Measurements from ENCODE around the gene FZD1. TPM values are rescaled to one million over a fixed set of nuclear protein-coding genes. Genes with fewer than 3 reads are reported as not detected.

The FZD1 gene
- polyA plus RNA-seq, 1 donor from 2014 or later, result 2.9 TPM

- H3K27ac ChIP-seq (ENCODE audit: low read length), result no peak overlapping the region
- no peaks in the 10 kb centered on the region for H4K20me1 ChIP-seq (ENCODE audit: insufficient read depth)
- no peaks in the 10 kb centered on the region for H3K79me2 ChIP-seq (replicated peaks; ENCODE audit: insufficient read depth, low read length)
- no peaks in the 10 kb centered on the region for H3F3A ChIP-seq (ENCODE audit: insufficient read depth, low read length, poor library complexity, severe bottlenecking)
- no peaks in the 10 kb centered on the region for H3K9me2 ChIP-seq (ENCODE audit: insufficient read depth, low read length)
- no peak overlapping the region for H3K4me2 ChIP-seq (ENCODE audit: low read length)
- H3K9ac ChIP-seq (ENCODE audit: low read length), result no peak overlapping the region
- H3K4me3 ChIP-seq (ENCODE audit: low read length), result no peak overlapping the region
- H3K27me3 ChIP-seq (ENCODE audit: insufficient read depth, low read depth, low read length), result no peaks in the 10 kb centered on the region
- H2AFZ ChIP-seq (ENCODE audit: low read depth, low read length), result no peak overlapping the region
- no peaks in the 10 kb centered on the region for H3K9me3 ChIP-seq (ENCODE audit: low read length)
- TF ChIP-seq EP300 (conservative IDR thresholded peaks at IDR 0.05; ENCODE audit: poor library complexity, severe bottlenecking), result no peak
- no peak for TF ChIP-seq REST (IDR thresholded peaks at IDR 0.05; ENCODE audit: borderline replicate concordance)
- peak; percentile 20 for TF ChIP-seq CTCF (IDR thresholded peaks at IDR 0.05; ENCODE audit: poor library complexity, severe bottlenecking)
- no peaks in the 10 kb centered on the region for H3K36me3 ChIP-seq (ENCODE audit: insufficient read depth, low read length)
Observed at GRCh38 chr7:91288208-91288824, 24.1 kb downstream of the FZD1 start.

GRCh38 chr7:91289633-91290254, 25.5 kb downstream of the FZD1 start:
- Histone ChIP-seq H3K4me2 (ENCODE audit: low read length) (no peak overlapping the region), H3K27ac (ENCODE audit: low read length) (no peak overlapping the region), H3F3A (ENCODE audit: insufficient read depth, low read length, poor library complexity, severe bottlenecking) (no peaks in the 10 kb centered on the region), H3K4me3 (ENCODE audit: low read length) (no peak overlapping the region), H2AFZ (ENCODE audit: low read depth, low read length) (no peak overlapping the region), H3K9ac (ENCODE audit: low read length) (no peak overlapping the region), H3K36me3 (ENCODE audit: insufficient read depth, low read length) (no peaks in the 10 kb centered on the region), H3K9me2 (ENCODE audit: insufficient read depth, low read length) (no peaks in the 10 kb centered on the region), H3K27me3 (ENCODE audit: insufficient read depth, low read depth, low read length) (no peaks in the 10 kb centered on the region), H3K79me2 (replicated peaks; ENCODE audit: insufficient read depth, low read length) (no peaks in the 10 kb centered on the region), H4K20me1 (ENCODE audit: insufficient read depth) (no peaks in the 10 kb centered on the region), H3K9me3 (ENCODE audit: low read length) (no peaks in the 10 kb centered on the region)
- TF ChIP-seq REST (IDR thresholded peaks at IDR 0.05; ENCODE audit: borderline replicate concordance) (no peak), POLR2AphosphoS5 (IDR thresholded peaks at IDR 0.05) (no peak), CTCF (IDR thresholded peaks at IDR 0.05; ENCODE audit: poor library complexity, severe bottlenecking) (no peak), EP300 (conservative IDR thresholded peaks at IDR 0.05; ENCODE audit: poor library complexity, severe bottlenecking) (no peak), MXI1 (conservative IDR thresholded peaks at IDR 0.05; ENCODE audit: poor library complexity, severe bottlenecking) (no peak), SMC3 (conservative IDR thresholded peaks at IDR 0.05; ENCODE audit: poor library complexity) (no peak), RAD21 (conservative IDR thresholded peaks at IDR 0.05) (no peak), EZH2 (IDR thresholded peaks at IDR 0.05; ENCODE audit: borderline replicate concordance, insufficient read depth, low read length, poor library complexity, severe bottlenecking) (no peak), TAF1 (IDR thresholded peaks at IDR 0.05; ENCODE audit: low read depth) (no peak)

Data from neural cell (in vitro differentiated cells).